Measurements from ENCODE around the gene MTG2.

DNA sequence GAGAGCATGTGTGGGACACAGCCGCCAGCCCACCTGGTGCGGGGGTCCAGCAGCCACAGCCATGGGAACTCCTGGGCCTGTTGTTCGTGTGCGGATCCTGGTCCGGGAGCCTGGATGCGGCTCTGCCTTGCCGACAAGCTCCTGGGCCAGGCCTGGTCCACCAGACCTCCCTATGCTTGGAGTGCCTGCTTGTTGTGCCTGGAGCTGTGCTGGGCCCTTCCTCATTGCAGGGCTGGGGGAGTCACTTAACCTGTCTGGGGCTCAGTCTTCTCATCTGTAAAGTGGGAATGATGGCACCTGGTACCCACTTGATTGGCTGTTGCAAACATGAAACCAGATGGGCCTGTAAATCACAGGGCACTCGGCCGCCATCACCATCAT, 52.9 kb downstream of the MTG2 start:
- TF ChIP-seq YY1 (IDR thresholded peaks at IDR 0.05; ENCODE audit: low read depth, low read length) (no peak), PML (IDR thresholded peaks at IDR 0.05; ENCODE audit: low read length) (no peak), BCL11A (IDR thresholded peaks at IDR 0.05; ENCODE audit: low read depth, low read length) (no peak), KDM1A (IDR thresholded peaks at IDR 0.05; ENCODE audit: borderline replicate concordance) (no peak), POLR2A (IDR thresholded peaks at IDR 0.05; ENCODE audit: low read depth, low read length) (no peak), RAD51 (IDR thresholded peaks at IDR 0.05) (no peak)
- TF ChIP-seq, protein P1, sequence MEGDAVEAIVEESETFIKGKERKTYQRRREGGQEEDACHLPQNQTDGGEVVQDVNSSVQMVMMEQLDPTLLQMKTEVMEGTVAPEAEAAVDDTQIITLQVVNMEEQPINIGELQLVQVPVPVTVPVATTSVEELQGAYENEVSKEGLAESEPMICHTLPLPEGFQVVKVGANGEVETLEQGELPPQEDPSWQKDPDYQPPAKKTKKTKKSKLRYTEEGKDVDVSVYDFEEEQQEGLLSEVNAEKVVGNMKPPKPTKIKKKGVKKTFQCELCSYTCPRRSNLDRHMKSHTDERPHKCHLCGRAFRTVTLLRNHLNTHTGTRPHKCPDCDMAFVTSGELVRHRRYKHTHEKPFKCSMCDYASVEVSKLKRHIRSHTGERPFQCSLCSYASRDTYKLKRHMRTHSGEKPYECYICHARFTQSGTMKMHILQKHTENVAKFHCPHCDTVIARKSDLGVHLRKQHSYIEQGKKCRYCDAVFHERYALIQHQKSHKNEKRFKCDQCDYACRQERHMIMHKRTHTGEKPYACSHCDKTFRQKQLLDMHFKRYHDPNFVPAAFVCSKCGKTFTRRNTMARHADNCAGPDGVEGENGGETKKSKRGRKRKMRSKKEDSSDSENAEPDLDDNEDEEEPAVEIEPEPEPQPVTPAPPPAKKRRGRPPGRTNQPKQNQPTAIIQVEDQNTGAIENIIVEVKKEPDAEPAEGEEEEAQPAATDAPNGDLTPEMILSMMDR (IDR thresholded peaks at IDR 0.05 in 2 of 3, conservative IDR thresholded peaks at IDR 0.05 in 1 of 3; ENCODE audit: control insufficient read depth in 2 of 3, extremely low read depth in 1 of 3, insufficient read depth in 1 of 3, low read depth in 3 of 3, low read length in 3 of 3) = no peak
- TF ChIP-seq, protein P2, sequence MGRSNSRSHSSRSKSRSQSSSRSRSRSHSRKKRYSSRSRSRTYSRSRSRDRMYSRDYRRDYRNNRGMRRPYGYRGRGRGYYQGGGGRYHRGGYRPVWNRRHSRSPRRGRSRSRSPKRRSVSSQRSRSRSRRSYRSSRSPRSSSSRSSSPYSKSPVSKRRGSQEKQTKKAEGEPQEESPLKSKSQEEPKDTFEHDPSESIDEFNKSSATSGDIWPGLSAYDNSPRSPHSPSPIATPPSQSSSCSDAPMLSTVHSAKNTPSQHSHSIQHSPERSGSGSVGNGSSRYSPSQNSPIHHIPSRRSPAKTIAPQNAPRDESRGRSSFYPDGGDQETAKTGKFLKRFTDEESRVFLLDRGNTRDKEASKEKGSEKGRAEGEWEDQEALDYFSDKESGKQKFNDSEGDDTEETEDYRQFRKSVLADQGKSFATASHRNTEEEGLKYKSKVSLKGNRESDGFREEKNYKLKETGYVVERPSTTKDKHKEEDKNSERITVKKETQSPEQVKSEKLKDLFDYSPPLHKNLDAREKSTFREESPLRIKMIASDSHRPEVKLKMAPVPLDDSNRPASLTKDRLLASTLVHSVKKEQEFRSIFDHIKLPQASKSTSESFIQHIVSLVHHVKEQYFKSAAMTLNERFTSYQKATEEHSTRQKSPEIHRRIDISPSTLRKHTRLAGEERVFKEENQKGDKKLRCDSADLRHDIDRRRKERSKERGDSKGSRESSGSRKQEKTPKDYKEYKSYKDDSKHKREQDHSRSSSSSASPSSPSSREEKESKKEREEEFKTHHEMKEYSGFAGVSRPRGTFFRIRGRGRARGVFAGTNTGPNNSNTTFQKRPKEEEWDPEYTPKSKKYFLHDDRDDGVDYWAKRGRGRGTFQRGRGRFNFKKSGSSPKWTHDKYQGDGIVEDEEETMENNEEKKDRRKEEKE (IDR thresholded peaks at IDR 0.05) = no peak
- TF ChIP-seq, protein P3, sequence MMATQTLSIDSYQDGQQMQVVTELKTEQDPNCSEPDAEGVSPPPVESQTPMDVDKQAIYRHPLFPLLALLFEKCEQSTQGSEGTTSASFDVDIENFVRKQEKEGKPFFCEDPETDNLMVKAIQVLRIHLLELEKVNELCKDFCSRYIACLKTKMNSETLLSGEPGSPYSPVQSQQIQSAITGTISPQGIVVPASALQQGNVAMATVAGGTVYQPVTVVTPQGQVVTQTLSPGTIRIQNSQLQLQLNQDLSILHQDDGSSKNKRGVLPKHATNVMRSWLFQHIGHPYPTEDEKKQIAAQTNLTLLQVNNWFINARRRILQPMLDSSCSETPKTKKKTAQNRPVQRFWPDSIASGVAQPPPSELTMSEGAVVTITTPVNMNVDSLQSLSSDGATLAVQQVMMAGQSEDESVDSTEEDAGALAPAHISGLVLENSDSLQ (IDR thresholded peaks at IDR 0.05) = no peak

Data from GM12878 (cell line).